Measurements from ENCODE around the gene CFAP43. TPM values are rescaled to one million over a fixed set of nuclear protein-coding genes. Genes with fewer than 3 reads are reported as not detected.

Gene CFAP43
- total and polyA plus RNA-seq, 9 of the 15 experiments (the other 6 are each of a cell fraction or from before 2014, with no cell fraction given), result 0.07 to 0.86 (median 0.11) TPM; not detected in 1

DNA sequence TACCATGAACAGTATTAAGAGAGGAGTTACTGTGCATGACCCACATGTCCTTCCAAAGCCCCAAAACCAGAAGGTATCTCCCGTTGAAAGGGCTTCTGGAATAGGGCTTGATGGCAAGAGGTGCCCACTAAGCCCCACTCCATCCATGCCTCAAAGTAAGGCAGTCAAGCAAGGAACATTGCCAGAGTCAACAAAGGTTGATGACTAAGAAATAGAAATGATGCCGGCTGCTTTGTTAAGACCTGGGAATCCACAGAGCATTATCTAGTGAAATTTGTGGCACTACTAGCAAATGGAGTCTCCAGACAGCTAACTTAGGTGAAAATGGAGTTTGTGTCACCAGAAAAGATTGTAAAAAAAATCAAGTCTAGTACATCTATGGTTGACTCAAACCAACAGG, 104.0 kb downstream of the CFAP43 start (continued):
- TF ChIP-seq ZNF318 (IDR thresholded peaks at IDR 0.05; ENCODE audit: borderline replicate concordance in 1 of 2, low read depth in 1 of 2) (no peak), GABPA (tag; conservative IDR thresholded peaks at IDR 0.05; ENCODE audit: low read depth) (no peak), SOX6 (IDR thresholded peaks at IDR 0.05) (no peak), YBX1 (IDR thresholded peaks at IDR 0.05) (no peak)
